GM21515 (cell line): ENCODE results near the gene DSG2.
A peak's percentile ranks its signal among the peaks of the same experiment; 100 is the strongest.
"Not testable (repeated sequence)": the region's sequence is repeated elsewhere in the genome, so short reads cannot be mapped to it uniquely, and the experiment has no call there.

ENCODE experiments used
- ATAC-seq: cut with Tn5 transposase; IDR thresholded peaks from one replicate; pipeline ENCODE4 v1.9.1; 2021; ENCODE audit not compliant: unreplicated experiment

The DSG2 gene

DNA sequence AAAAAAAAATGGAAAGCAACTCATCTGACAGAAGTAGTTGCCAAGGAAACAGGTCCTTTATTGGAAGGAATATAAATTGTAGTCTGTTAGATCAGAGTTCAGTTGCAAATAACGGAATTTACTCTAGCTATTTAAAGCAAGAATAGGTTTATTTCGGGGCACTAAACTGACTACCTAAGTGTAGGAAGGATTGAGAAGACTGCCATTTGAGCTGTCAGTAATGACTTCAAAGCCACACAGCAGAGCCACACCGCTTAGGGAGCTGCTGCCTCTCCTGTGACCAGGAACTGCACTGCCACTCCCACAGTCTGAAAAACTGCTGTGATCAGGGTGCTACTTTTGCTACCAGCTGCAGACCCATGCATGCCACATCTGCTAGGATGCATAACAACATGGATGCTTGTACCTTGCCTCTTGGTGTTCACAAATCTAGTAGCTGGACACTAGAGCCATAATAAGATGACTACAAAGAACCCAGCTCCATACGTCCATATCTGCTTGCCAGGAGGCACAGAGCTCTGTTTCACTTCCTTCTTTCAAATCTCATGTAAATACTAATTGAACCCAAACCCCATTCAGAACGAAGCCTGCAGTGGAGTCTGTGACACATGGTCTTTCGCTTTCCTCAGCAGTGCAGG lies 2.2 kb downstream of the DSG2 start:
- peak; percentile 90 for ATAC-seq

DNA sequence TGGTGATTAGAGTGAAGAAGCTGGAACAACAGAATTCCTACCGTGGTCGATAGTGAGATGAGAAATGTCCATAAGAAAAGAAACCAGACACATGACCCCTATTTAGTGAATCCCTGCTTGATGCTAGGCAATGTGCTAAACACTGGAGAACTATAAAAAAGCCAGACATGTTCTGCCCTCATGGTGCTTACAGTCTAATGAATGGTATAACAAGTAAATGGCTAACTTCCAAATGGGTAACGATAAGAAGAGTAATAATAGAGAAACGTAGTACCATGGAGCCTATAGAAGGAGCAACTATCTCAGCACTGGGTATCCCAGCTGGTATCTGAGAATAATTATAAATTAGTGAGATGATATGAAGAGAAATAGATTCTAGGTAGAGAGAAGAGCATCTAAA lies 5.0 kb downstream of the DSG2 start:
- no peak for ATAC-seq

DNA sequence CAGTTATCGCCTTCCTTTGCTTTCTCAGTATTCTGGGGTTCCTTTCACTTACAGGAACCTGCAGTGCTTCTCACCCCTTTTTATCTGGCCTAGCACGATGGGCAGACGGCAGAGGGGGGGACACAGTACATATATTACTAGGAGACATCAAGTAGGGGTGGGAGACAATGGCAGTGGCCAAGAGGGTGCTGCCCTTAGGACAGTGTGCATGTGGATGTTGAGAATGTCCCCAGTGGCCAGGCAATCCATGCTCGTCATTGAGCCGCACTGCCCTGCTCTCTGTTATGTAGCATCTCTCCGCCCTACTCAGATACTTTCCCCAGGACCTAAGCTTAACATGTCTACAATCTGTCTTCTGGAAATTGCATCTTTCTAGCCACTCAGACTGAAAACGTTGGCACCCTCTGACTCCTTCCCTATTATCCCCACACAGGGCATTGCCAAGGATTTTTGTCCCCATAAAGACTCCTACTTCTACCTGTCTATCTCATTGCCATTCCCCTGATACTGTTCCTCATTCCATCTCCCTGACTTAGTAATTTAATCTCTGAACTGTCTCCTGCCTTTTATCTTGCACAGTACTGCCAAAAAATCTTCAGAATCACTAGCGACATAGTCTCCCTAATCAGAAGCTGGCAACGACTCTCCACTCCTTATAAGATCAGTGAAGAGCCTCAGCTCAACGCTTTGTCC lies 6.6 kb downstream of the DSG2 start:
- ATAC-seq, result no peak

DNA sequence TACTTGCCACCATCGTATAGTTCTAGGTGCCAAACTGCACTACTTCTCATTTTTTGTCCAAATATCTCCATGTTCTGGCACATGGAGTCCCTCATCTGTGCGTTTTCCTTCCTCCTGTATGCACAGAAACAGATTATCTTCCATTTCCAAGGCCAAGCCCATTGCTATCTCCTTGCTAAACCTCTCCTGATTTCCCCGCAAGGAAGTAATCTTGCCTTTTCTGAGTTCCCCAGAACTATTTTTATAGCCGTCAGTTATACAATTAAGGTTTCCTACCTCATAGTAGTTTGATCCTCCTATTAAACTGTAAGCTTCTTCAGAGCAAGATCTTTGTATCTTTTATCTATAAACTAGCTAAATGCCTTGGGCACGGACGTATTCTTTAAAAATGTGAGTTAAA lies 7.2 kb downstream of the DSG2 start:
- no peak for ATAC-seq

DNA sequence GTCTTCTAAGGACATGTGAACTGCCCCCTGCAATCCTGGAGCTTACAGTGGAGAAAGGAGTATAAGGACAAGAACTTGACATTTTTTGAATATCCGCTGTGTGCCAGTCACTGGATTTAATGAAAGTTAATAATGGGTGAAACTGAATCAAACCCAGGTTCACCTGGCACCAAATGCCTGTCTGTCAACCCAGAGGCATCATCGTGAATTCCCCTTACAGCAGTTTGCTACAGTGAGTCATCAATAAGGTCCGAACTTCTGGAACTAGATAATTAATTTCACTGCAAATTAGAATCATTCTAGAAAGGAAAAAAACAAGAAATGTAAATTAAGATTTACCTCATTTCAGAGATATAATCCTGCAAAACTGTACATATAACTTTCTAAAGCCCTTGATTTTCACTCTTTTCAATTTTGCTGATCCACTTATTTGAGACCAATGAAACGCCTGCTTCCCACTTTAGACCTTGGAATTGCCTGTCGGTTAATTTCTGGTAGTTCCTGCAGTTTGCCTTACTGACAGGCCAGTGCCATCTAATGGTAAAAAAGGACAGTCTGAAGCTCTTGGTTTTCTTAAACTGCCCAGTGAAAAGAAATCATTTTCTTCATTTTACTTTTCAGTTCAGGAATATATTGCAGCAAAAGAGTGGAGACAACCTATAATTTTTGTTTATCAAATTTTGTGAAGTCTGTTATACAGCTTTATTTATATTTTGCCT lies 8.2 kb downstream of the DSG2 start:
- no peak for ATAC-seq

DNA sequence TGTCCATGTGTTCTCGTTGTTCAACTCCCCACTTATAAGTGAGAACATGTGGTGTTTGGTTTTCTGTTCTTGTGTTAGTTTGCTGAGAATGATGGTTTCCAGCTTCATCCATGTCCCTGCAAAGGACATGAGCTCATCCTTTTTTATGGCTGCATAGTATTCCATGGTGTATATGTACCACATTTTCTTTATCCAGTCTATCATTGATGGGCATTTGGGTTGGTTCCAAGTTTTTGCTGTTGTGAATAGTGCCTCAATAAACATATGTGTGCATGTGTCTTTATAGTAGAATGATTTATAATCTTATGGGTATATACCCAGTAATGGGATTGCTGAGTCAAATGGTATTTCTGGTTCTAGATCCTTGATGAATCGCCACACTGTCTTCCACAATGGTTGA lies 9.1 kb downstream of the DSG2 start:
- ATAC-seq, result not testable (repeated sequence)

DNA sequence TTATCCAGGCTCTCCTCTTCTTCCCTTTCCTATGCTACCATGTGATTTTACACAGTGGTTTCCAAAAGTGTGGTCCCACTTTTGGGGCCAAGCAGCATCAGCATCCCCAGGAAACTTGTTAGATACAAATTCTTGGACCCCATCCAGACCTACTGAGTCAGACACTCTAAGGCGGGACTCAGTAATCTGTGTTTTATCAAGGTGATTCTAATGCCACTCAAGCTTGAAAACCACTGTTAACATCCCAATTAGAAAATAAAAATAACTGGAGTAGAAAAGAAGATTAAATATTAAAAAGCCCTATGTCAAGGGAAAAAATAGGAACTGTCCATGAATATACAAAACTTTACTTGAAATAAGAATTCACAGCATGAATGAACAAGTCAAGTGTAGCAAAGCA lies 10.8 kb downstream of the DSG2 start:
- ATAC-seq, result no peak

DNA sequence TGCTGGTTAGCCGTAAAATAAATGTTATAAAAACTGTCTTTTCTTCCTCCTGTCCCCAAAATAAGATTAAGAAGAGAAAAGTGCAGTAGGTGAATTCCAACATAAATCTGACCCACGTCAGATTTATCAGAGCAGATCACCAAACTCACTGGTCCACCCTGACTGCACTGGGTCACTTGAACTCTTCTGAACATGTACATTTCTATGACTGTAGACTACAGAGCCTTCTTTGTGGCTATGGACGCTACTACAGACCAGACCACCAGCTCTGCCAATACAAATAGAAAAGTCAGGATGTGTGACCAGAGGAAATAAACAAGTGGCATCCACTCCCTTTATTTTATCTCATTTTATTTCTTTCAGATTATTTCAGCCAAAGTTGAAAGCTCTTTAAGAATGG lies 11.6 kb downstream of the DSG2 start:
- no peak for ATAC-seq

DNA sequence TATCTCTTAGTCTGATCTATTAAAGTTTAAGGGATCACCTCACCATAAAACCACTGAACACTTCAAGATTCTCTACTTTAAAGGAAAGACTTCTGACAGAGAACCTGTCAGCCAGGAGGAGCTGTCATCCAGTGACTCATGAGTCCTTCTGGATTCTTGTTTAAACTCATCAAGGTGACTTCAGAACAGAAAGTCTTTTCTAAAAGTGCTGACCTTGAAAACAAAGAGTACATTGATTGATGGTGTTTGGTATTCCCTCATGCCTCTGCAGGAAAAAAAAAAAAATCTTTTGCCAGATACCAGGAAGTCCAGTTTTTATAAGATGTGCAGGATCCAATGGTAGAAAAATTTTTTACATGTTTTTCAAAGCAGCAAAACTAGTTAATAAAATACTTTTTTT lies 12.3 kb downstream of the DSG2 start:
- ATAC-seq, result no peak

DNA sequence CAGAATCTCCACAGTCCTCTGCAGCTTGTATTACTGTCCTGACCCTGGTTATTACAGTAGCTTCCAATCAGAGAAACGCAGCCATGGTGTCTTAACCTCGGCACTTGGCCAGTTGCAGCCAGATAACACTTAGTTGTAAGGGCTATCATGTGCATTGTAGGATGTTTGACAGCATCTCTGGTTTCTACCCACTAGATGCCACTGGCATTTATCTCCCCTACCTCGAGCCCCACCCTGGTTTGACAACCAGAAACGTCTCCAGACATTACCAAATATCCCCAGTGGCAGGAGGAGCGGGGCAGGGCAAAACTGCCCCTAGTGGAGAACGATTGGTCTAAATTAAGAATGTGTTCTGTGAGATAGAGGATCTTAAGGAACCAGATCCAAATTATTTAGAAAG lies 13.1 kb downstream of the DSG2 start:
- no peak for ATAC-seq

DNA sequence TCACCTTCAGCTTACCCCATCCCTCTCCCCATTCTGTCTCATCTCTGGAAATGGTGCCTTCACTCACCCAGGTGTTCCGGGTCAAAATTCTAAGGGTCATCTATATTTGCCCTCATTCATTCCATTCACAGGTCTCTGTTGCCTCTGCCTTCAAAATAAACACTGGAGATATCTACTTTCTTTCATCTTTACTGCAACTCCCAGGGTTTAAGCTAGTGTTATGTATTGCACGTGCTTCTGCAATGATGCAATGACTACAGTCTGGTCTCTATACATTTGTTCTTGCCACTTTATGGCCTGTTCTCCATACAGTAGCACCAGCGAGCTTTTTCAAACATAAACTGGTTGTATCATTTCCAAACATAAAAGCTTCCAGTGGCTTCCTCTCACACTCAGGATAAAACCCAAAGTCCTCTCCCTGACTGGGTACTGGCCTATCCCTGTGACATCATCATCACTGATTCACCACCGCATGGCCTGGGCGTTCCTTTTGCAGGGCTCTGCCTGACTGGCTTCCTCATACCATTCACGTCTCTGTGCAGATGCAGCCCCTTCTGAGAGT lies 14.3 kb downstream of the DSG2 start:
- ATAC-seq, result no peak

DNA sequence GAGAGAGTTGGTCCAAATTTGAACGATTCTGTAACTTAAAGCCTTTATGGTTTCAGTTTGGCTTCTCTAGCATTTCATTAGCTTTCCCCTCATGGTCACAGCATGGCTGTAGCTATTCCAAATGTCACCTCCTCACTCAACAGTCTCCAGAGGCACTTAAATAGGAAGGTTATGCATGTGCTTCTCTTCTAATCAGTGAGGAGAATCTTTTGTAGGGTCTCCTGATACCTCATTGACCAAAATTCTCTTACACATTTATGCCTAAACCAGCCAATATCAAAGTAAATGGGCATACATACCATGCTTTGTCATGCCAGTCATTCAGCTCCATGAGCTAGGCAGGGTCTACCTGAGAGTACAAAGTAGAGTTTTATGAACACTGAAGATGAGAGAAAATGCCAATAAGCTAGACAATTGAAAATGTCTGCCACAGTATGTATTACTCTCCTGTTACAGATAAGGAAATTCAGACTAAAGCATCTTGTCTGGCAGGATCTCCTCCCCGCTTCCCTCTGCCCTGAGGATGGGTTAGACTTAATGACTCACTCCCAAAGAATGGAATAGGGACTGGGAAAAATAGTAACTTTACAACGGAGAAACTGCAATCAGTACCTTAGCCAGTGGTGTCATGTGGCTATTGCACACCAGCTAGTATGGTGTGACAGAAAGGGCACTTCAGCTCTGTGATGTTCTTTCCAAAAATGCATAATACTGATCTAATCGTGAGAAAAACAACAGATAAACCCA lies 15.4 kb downstream of the DSG2 start:
- no peak for ATAC-seq

DNA sequence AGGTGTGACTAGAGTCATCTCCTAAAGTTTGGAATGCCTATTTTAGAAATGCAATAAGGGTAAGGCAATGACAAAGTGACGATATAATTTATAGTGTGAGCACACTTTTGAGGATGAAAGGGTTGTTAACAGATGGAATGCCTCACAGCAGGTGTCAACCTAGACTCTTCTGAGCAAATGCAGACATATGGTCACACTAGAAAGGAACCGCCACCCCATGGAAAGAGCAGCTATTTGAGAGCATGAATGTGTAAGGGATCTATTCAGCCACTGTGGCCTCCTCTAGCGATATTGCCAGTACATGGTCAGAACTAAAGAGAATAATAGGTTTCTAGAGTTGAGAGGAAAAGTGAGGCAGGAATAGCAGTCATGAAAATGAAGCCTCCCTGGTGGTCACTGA lies 18.5 kb downstream of the DSG2 start:
- ATAC-seq, result no peak

DNA sequence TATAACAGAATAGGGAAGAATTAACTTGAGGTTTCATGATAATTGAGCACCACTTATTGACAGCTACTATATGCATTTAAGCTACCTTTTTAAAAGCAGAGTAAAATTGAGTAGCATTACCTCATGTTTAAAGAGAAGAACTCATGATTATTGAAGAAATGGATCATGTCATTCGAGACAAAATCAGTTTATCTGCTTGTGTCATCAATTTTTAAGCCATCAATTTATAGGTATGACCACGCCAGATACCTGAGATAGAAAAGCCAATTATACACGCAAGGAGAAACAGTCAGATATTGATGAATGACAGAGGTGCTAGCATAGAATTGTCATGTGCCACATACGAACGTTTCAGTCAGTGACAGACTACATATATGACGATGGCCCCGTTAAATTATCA lies 28.4 kb downstream of the DSG2 start:
- ATAC-seq, result no peak

DNA sequence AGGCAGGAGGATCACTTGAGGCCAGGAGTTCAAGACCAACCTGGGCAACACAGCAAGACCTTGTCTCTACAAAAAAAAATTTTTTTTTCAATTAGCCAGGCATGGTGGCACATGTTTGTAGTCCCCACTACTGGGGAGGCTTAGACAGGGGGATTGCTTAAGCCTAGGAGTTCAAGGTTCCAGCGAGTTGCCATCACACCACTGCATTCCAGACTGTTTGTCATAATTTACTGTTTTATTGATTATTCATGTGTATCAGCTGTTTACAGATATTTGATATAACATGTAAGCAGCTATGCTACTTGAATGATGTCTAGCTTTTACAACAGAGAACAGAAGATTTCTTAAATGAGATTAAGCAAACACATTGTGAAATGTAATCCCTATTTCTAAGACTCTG lies 35.3 kb downstream of the DSG2 start:
- ATAC-seq, result no peak

DNA sequence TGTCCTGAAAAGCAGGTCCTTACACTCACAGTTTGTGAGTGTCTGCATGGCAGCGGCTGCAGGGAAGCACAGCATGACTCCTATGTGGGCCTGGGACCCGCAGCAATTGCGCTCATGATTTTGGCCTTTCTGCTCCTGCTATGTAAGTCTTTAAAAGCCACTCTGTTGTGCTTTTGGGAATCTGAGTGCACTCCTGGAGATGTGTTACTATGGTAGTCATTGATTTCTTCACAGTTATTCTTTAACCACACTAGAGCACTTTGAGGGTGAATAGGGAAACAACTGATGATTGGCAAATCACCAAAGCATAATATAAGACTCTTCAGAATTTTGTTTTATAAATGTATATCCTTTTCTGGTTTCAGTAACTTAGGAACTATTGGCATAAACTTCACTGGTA lies 40.9 kb downstream of the DSG2 start:
- no peak for ATAC-seq

DNA sequence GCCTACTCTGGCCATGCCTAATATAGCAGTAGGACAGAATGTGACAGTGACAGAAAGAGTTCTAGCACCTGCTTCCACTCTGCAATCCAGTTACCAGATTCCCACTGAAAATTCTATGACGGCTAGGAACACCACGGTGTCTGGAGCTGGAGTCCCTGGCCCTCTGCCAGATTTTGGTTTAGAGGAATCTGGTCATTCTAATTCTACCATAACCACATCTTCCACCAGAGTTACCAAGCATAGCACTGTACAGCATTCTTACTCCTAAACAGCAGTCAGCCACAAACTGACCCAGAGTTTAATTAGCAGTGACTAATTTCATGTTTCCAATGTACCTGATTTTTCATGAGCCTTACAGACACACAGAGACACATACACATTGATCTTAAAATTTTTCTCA lies 48.5 kb downstream of the DSG2 start:
- no peak for ATAC-seq

DNA sequence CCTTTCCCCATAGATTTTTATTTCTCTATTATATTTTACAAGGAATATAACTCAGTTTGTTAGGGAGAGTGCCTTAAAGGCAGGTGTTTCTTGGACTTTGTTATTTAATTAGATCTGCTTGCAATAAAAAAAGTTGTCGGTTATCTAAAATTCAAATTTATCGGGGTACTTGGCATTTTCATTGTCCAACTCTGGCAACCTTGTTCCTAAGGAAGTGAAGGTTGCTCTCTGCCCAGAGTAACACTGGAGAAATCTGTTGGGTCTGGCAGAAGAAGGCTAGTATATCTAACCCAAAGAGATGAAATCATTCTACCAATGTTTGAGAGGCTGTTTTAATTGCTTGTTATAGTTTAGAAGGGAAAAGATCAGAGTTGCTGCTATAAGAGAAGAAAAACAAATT lies 50.9 kb downstream of the DSG2 start:
- ATAC-seq, result no peak

DNA sequence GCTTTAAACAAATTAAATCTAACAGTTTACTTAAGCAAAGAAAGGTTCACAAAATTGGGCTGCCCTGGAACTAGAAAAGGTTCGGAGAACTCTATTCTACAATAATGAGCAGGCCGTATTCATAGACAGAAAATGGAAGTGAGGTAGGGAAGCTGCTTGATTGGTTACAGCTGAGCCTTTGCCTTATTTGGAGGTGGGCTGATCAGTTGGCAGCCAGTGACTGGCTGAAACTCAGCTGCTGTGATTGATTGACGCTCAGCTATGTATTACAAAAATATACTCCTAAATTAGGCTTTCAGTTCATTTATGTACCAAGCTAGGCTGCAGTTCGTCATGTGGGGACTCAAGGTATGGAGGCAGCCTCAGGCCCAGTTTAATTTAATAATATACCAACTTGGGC lies 51.4 kb downstream of the DSG2 start:
- no peak for ATAC-seq

DNA sequence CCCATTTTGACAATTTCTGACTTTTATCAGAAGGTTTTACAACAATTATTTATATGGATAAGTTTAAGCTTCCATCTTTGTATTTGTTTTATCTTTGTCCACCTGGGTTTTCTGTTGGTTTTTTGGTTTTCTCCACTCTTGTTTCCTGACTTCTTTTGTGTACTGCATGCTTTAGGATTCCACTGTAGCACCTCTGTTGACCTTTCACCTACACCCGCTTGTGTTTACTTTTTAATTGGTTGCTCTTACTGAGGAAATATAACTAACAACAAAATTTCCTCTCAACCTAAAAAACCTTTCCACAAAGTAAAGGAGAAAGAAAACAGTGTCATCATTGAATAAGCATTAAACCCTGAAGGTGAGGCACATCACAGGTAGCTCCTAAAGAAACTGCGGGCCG lies 53.9 kb downstream of the DSG2 start:
- ATAC-seq, result no peak

DNA sequence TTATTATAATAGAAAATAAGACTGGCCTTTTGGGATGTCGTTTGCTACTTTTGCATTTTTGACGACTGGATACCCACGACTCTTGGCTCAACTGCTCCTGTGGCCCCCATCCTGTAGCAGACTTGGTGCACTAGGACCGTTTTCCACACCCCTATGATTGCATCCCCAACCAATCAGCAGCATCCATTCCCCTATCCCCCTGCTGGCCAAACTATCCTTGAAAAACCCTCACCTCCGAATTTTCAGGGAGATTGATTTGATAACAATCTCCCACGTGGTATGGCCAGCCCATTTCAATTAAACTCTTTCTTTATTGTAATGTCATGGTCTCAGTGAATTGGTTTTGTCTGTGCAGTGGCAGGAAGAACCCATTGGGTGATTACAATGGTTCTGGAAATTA lies 55.8 kb downstream of the DSG2 start:
- ATAC-seq, result no peak
